Measurements from ENCODE around the gene ARL14EP.
A peak's percentile ranks its signal among the peaks of the same experiment; 100 is the strongest.

ARL14EP gene

DNA sequence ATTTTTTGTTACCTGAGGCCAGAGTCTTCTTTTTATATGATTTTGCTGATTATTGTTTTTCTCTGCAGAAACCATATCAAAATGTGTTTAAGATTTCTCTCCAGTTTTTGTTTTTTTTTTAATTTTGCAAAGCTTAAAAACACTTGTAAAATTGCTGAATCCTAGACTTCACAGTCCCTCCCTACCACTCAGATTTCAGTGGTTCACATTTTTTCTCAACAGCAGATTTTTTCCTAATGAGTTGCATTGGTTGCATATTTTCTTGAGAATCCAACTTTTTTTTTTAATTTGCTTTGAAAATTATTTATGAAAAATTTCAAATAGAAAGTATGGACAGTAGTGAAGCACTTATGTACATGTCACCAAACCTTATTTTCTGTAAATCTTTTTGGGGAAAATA is 5.8 kb downstream of the ARL14EP start:
- FAIRE-seq: no peak

DNA sequence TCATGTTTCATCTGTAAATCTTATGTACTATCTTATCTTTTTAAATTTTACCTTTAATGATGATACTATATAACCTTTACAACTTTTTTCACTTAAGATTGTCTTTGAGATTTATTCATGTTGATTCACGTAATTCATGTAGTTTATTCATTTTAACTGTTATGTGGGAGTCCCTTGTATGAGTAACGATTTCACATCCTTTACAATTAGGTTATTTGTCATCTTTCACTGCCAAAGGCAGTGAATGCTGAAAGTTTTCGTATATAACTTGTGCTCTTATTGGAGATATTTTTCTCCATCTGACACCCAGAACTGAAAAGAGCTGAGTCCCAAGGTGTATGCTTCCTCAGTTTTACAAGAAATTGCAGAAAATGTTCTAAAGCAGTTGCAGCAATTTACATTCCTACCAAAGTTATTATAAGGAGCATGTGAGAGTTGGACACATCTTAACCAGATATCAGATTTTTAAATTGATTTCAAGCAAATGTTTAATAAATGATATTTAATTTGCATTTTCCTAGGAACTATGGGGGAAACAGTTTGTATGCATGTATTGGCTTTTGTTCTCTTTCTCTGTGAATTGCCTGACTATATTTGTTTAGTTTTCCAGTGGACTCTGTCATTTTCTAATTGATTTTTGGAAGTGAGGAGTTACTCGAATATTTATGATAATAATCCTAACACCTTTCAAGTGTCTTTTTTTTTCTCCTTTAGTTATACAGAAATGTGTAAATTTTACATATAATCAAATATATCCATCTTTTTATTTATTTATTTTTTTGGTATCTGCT is 6.4 kb downstream of the ARL14EP start:
- FAIRE-seq: peak; percentile 79

DNA sequence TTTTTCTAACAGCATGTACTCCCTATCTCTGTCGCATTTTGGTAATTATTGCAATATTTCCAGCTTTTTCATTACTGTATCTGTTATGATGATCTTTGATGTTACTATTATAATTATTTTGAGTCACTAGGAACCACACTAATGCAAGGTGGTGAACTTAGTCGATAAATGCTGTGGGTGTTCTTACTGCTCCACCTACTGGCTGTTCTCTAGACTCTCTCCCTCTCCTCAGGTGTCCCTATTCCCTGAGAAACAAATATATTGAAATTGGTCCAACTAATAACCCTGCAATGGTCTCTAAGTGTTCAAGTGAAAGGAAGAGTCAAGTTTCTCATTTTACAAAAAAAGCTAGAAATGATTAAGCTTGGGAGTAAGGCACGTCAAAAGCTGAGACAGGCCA is 10.5 kb downstream of the ARL14EP start:
- peak; percentile 32 for FAIRE-seq

DNA sequence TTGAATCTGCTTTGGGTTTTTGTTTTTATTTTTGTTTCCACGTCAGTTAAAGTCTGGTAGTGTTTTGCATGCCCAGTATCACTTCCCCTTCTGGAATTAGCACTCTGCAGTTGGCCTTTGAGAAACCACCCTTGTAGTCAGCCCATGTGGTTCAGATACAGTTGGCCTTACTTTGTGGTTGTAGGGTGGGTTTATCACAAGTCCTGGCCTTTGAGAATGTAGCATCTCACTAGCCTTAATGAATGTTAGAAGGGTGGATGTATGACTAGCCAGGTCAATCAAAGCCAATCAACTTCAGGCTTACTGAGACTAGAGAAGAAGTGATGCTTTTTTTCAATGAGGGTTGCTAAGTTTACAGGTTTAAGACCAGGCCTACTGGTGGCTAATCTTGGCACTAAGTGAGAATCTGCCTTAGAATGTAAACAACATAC is 19.8 kb downstream of the ARL14EP start:
- no peak for FAIRE-seq

DNA sequence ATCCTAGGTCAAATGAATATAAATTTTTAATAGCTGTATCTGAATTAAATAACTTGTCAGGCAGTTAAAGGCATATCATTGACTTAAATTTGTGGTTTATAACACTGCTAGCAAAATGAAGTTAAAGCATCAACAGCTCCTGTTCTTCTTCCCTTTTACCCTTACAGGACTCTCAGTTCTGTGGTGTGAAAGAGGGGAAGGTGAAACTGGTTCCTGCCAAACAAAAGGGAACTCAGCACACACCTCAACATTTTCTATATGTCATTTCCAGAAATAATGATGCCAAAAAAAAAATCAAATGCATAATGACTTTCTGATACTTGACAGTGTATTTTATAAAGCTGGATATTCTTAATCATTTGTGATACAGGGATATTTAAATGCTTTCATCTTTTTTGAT is 21.2 kb downstream of the ARL14EP start:
- FAIRE-seq: no peak

DNA sequence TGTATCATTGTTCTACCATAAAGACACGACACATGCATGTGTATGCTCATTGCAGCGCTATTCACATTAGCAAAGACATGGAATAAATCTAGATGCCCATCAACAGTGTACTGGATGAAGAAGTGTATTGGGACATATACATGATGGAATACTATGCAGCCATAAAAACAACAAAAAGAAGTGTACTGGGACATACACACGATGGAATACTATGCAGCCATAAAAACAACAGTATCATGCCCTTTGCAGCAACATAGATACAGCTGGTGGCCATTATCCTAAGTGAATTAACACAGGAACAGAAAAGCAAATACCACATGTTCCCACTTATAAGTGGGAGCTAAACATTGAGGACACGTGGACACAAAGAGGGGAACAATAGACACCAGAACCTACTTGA is 22.7 kb downstream of the ARL14EP start:
- no peak for FAIRE-seq

DNA sequence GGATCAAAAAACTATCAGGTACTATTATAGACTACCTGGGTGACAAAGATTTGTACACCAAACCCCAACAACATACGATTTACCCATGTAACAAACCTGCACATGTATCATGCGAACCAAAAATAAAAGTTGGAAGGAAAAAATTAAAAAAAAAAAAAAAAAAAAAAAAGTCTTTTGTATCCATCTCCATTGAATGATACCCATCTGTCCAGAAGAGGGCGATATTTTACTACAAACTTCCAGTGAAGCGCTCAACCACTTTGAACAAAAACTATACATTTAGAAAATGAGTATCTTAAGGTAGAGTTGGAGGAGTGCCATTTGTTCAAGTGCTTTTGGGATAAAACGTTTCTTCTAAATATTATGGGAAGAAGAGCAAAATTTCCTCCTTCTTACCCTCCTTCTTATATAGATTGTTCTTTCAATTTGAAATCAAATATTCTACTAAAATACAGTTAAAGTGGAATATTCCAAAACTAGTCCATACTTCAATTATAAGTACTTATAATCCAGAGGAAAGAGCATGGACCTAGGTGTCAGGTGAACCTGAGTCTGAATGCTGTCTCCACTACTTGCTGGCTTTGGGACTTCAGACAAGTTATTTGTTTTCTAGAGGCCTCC is 23.3 kb downstream of the ARL14EP start:
- FAIRE-seq: peak; percentile 99

DNA sequence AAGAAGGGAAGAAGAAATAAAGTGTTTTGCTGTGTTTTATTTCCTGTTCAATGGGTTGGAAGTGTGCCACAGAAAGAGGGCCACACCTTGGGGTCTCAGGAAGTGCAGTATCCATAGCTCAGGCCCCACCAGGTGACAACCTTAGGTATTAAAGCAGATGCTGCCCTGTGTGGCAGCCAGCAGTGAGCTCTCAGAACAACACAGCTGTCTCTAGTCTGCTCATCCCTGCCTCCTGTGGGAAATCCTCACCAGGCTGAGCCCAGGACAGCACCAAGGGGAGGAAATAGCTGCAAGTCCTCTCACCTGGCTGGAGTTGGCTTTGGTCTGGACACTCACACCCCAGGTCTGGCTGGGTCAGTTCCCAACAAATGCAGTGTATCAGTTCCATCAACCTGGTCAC is 25.1 kb downstream of the ARL14EP start:
- no peak for FAIRE-seq

DNA sequence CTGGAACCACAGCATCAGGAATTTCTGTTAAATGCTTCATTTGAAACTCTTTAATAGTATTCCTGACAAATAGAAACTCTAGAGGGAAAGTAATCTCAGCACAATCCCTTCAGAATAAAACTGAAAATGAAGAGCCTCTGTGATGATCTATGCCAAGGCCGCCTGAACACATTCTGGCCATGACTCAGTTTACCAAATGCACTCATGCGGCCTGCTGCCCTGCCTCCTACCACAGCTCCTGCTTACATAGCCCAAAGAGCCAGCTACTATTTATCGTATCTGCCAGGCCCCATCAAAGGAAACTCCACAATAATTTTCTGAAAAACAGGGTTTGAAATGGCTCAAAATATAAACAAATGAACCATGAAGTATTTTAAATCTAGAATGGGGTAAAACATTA is 27.0 kb downstream of the ARL14EP start:
- no peak for FAIRE-seq

DNA sequence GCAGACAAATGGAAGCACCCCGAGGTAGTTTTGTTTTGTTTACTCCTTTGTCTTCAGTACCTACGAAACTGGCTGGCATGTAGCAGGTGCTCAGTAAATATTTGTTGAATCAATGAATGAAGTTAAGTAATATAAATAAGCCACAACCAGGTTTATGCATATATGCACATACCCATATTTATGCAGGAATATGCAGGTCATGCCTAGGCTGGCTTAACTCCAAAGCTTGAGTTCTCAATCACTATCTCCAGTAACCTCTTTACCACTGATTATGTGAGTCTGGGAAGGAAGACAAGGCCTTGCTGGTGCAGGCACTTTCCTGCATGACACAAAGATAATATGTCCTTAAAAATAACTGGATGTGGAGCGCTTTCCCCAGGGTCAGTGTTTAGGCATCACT is 27.5 kb downstream of the ARL14EP start:
- no peak for FAIRE-seq

DNA sequence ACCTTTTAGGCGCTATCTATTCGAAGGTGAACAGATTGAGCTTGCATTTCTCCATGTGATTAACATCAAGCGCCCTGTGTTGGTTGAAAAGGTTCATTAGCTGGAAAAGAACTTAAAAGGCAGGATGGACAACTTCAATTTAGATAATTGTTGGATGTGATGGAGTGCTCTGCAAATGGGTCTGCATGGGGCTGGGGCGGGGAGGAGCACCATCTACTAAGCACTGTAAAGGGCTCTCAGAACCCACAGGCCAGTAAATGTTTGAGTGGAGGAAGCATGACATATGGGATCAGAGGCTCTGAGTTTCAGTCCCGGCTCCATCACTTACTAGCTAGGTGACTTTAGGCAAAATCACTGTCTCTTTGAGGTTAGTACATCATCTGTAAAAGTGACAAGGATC is 28.2 kb downstream of the ARL14EP start:
- no peak for FAIRE-seq

DNA sequence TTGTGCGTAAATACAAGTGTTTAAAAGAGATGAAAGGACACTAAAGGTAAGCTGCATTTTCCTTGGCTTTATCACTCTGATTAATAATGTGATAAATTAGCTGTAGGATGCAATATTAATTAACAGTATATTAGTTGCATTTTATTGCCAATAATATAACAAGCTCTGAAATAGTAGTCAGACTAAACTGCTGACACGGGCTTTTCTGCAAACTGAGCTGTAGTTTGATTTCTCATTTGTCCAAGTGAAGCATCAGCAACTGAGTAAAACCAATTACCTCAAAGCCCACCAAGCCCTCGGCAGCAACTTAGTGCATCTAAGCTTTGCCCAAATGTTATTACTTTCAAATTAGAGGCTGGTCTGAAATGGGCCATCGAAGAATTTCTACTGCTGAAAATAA is 33.5 kb downstream of the ARL14EP start:
- FAIRE-seq: no peak

DNA sequence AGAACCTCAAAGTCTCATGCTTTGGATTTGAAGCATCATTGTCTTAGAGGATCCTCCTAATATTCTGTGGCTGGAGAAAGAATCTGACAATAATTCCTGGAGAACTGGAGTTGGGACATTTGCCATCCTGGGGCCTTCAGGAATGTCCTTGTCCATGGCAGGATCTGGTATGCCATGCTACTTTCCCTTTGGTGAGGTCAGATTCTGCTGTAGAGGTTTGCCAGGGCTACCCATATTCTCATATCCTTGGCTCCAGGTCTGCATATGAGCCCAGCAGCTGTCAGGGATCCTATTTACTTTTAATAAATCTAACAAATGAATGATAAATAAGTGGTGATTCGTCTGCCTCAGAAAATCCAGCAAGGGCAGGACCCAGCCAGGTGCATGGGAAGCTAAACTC is 35.0 kb downstream of the ARL14EP start:
- FAIRE-seq: no peak

DNA sequence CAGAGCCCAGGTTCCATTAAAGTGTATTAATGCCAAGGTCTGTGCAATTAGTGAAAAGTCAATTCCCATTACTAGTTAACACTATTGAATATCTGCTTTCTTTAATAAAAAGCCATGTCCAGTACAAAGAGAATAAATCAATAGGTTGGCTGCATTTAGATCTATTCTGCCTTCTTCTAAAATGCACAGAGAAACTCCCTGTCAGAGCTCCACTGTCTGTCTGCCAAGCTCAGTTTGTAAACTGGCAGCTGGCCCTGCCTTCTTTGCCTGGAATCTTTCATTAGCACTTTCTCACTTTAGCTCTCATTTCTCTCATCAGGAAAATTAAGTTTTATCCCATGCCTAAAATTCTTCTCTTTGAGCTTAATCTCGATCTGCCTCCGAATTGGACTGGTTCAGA is 35.6 kb downstream of the ARL14EP start:
- FAIRE-seq: no peak

DNA sequence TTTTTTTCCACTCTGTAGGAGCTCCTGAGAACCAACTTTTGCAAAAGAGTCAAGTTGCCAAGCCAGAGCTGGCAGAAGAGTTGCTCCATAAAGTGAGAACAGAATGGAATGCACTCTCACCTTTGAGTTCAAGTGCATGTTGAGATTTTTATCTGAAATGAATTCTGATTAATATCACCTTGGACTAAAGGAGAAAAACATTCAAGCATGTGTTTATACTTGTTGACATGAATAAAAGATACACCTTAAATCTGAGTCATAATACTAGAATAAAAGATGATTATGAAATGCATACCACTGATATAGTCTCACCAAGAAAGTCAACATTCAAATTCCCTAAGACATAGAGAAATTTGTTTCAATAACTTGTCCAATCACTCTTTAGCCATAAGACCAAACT is 37.8 kb downstream of the ARL14EP start:
- no peak for FAIRE-seq

DNA sequence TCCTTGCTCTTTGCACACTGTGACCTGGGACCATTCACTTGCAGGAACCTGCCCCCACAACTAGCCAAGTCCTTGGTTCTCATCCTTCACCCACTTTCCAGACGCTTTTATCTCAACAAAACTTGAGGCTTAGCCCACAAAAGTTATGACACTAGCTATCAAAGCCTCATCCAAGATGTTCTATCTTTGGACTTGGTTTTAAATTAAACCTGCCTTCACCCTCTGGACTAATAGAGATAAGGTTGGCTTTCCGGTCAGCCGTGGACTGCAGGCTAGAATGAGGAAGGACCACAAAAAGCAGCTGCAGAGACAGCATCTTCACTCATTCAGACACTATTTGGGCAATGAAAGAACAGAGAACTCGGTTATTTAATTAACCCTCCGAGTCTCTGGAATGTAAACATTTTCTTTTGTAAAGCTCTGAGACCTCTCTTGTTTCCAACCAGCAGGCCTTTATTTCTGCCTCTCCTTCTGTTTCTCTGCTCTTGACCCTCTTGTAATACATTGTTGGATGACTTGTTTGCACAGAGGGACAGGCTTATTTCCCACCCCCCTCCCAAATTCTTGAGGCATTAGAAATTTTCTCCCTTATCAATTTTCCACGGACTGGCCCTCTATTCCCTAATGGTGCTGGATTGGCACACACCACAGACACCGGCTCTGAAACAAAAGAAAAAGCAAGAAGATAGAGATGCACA is 41.4 kb downstream of the ARL14EP start:
- no peak for FAIRE-seq

DNA sequence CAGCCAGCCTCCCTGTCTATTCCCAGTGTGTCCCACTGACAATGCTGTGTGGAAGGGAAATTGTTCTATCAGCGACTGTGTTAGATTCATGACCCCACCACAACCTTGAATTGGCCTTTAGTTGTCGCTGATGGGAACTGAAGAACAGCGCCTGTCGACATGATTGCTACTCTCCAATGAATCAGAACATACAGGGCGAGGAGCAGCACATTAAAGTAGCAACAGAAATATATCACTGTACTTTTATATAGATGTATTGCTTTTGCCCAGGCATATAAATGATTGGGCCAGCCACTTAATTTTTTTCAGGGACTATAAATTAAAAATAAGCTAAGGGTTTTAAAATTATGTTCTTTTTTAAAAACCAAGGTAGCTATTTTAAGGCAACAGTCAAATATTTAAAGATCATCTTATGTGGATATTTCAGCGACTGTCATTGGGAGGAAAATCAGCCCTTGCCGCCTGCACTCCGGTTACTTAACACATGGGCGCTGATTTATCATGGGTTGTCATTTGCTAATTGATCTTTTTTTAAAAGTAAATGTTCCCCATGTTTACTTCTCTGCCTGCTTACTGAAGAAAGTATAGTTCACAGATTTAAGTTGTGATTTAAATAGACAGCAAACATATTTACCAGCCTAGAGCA is 42.1 kb downstream of the ARL14EP start:
- no peak for FAIRE-seq

DNA sequence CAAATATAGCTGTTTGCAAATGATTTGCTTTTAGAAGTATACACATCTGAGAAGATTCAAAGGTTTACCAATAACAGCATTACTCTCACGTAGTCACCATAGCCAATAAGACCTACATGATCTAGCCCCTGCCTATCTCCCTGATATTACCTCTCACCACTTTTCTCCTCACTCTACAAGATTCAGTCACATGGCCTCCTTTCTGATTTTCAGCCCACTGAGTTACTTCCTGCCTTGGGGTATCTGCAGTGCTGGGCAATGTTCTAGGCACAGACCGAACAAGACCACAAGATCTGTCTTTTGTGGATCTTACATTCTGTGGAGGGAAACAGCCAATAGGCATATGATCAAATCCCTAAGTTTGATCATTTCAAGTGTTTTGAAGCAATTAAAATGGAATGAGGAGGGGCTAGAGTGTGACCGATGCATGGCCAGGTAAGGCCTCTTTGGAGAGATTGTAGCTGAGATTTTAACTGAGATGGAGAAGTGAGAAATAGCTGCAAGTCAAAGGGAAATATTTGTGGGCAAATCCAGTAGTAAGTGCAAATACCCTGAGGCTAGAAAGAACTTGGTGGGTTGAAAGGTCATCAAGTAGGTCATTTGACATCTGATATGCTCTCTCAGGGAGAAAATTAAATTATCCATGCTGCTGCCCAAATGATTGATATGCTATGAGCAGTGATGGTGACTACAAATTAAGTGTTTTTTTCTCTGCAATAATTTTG is 43.1 kb downstream of the ARL14EP start:
- FAIRE-seq: no peak

DNA sequence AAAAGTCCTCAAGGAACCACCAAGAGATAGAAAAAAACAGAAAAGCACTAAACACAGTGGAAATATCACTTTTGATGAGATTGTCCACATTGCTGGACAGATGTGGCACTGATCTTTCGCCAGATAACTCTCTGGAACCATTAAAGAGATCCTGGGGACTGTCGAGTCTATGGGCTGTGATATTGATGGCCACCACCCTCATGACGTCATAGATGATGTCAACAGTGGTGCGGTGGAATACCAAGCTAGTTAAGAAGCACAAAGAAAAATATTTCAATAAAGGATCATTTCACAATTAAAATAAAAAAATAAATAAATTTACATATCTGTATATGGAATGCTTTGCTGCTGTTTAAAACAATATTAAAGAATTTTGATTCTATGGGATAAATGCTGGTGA is 45.5 kb downstream of the ARL14EP start:
- FAIRE-seq: no peak

DNA sequence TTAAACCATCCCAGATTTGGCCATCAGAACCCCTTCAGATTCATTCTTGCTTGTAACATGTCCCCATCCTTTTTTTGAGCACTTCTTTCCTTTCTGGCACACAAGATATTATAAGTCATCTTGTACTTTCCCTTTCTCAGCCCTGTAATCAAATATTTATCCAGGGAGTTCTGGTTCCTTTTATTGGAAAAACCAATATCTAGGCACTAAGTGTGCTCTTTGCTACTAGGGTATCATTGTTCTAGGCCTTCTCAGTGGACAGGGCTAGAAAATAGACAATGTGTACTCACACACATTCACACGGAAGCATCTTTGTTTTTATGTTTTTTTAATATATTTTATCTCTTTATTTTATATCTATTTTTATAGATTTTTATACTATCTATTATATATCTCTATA is 47.3 kb downstream of the ARL14EP start:
- FAIRE-seq: no peak

DNA sequence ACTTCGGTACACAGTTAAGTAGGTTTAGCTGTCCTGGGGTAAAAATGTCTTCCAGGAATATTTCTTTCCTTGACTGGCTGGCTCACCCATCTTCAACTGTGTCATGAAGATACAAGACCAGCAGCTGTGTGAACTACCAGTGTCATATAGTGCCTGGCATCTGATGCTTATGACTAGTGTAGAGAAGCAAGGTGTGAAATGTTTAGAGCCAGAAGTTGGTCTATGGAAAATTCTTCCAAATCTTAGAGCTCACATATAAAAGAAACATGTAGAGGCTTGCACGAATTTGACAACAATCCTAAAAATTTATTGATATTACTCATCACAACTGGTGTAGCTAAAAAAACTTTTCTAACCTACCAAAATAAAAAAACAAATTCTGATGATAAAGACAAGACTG is 54.4 kb downstream of the ARL14EP start:
- no peak for FAIRE-seq

DNA sequence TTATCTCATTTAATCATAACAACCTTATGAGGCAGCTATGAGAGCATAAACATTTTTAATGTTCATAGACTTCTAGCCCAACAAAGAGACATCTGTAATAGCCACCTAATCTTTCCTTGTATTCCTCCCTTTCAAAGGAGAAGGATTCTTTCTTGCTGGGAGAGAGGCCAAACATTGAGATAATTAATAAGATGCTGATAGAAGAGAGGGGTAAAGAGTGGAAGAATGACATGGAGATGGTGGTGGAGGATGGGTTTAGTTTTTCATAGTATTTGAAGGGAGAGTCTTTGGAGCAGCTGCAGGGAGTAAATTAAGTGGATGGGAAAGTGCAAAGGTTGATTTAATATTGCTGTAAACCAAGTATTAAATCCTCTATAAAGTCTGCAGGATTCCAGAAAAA is 57.9 kb downstream of the ARL14EP start:
- no peak for FAIRE-seq

DNA sequence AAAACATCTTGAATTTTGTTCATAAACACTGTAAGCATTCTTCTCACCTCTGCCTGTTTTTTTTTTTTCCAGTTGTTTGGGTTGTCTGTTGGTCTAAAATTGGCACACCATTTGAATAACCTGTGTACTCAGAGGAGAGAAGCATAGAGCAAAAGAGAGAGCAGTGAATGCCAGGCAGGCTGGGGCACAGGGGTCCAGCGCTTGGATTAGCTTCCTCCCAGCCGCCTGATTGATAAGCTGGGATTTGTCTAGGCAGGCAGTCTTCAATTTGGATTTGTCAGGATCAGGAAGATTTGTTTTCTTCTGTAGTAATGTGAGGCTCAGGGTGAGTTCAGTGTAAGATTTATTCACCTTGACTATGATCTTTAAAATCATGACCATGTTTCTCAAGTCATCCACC is 59.0 kb downstream of the ARL14EP start:
- FAIRE-seq: no peak
